Neuronal stem cell (in vitro differentiated cells): ENCODE data around the gene POU3F3.

Source experiments
- DNase-seq: peaks from one replicate; pipeline ENCODE4 v3.0.0-alpha.2; 2013; ENCODE audit warnings: low spot score
- H2AFZ ChIP-seq: one replicate; pipeline ENCODE4 v1.6.1; 2013; ENCODE audit warnings: mild to moderate bottlenecking, low read length, inconsistent platforms
- H2AK5ac ChIP-seq: 2 replicates; pipeline ENCODE4 v1.6.1; 2013; ENCODE audit warnings: low read depth, mild to moderate bottlenecking, inconsistent platforms, low read length, moderate library complexity, mixed read lengths
- H2BK120ac ChIP-seq: 2 replicates; pipeline ENCODE4 v1.6.1; 2013; ENCODE audit warnings: low read depth, mild to moderate bottlenecking, inconsistent platforms, low read length, moderate library complexity, mixed read lengths
- H2BK12ac ChIP-seq: one replicate; pipeline ENCODE4 v1.6.1; 2013; ENCODE audit warnings: low read length, inconsistent platforms
- H2BK15ac ChIP-seq: 2 replicates; pipeline ENCODE4 v1.6.1; 2013; ENCODE audit warnings: mild to moderate bottlenecking, low read length, inconsistent platforms, mixed read lengths
- H2BK5ac ChIP-seq: one replicate; pipeline ENCODE4 v1.6.1; 2013; ENCODE audit warnings: inconsistent platforms, mild to moderate bottlenecking, low read length, moderate library complexity
- H3K14ac ChIP-seq: one replicate; pipeline ENCODE4 v1.6.1; 2013; ENCODE audit warnings: low read length, inconsistent platforms
- H3K18ac ChIP-seq: 2 replicates; pipeline ENCODE4 v1.6.1; 2013; ENCODE audit warnings: low read length, inconsistent platforms
- H3K23ac ChIP-seq: 2 replicates; pipeline ENCODE4 v1.6.1; 2013; ENCODE audit warnings: low read depth, mild to moderate bottlenecking, mixed read lengths, low read length, inconsistent platforms; ENCODE audit not compliant: poor library complexity
- H3K27ac ChIP-seq: replicated peaks from 3 replicates; pipeline ENCODE4 v1.5.1; 2013; ENCODE audit warnings: low read length, inconsistent platforms
- H3K27me3 ChIP-seq, 3 experiments: 2 replicates each; pipeline ENCODE4 v1.6.1; 2013; ENCODE audit warnings: low read length in 3 of 3, mild to moderate bottlenecking in 2 of 3, inconsistent platforms in 1 of 3, low read depth in 1 of 3, mixed read lengths in 1 of 3, moderate library complexity in 1 of 3; ENCODE audit not compliant: control insufficient read depth in 3 of 3, insufficient read depth in 3 of 3
- H3K36me3 ChIP-seq, 2 donors: replicated peaks in 1 of 2; 2 replicates each; pipeline ENCODE4 v1.6.1; 2013; ENCODE audit warnings: low read length in 2 of 2; ENCODE audit not compliant: control insufficient read depth in 2 of 2, insufficient read depth in 2 of 2
- H3K4ac ChIP-seq: 2 replicates; pipeline ENCODE4 v1.6.1; 2013; ENCODE audit warnings: inconsistent platforms, mild to moderate bottlenecking, low read length, moderate library complexity
- H3K4me1 ChIP-seq, 2 donors: 1 replicate in 1 of 2; 2 replicates in 1 of 2; pipeline ENCODE4 v1.6.1; 2013; ENCODE audit warnings: low read length in 2 of 2, low read depth in 1 of 2; ENCODE audit not compliant: control insufficient read depth in 2 of 2, insufficient read depth in 1 of 2
- H3K4me2 ChIP-seq: one replicate; pipeline ENCODE4 v1.6.1; 2013; ENCODE audit warnings: mild to moderate bottlenecking, low read length, inconsistent platforms; ENCODE audit not compliant: insufficient read depth, poor library complexity, severe bottlenecking
- H3K4me3 ChIP-seq, 2 donors: 2 replicates each; pipeline ENCODE4 v1.5.1; 2013; ENCODE audit warnings: low read length in 2 of 2, mild to moderate bottlenecking in 2 of 2, inconsistent platforms in 1 of 2, moderate library complexity in 1 of 2
- H3K79me1 ChIP-seq: one replicate; pipeline ENCODE4 v1.6.1; 2013; ENCODE audit warnings: low read depth, mild to moderate bottlenecking, inconsistent platforms, low read length, moderate library complexity
- H3K9ac ChIP-seq: one replicate; pipeline ENCODE4 v1.6.1; 2013; ENCODE audit warnings: mild to moderate bottlenecking, low read depth, low read length, inconsistent platforms; ENCODE audit not compliant: poor library complexity
- H3K9me3 ChIP-seq, 2 donors: replicated peaks in 1 of 2; 2 replicates each; pipeline versions ENCODE3 to v1.6.1; 2013; ENCODE audit warnings: low read length in 2 of 2, mild to moderate bottlenecking in 2 of 2, inconsistent platforms in 1 of 2, low read depth in 1 of 2, mixed read lengths in 1 of 2, moderate library complexity in 1 of 2; ENCODE audit not compliant: control insufficient read depth in 2 of 2, insufficient read depth in 1 of 2
- H4K8ac ChIP-seq: one replicate; pipeline ENCODE4 v1.6.1; 2013; ENCODE audit warnings: low read depth, mild to moderate bottlenecking, inconsistent platforms, low read length, moderate library complexity
- H4K91ac ChIP-seq: one replicate; pipeline ENCODE4 v1.6.1; 2013; ENCODE audit warnings: low read length, low read depth, mild to moderate bottlenecking, inconsistent platforms; ENCODE audit not compliant: poor library complexity
- WGBS, 2 donors: extraction: QIAGEN DNeasy Blood & Tissue Kit; methylation state at CpG; one replicate each; pipeline ENCODE4 v1.1.7; 2013; ENCODE audit warnings: missing lambda C conversion rate in 2 of 2, mixed read lengths in 1 of 2; ENCODE audit not compliant: insufficient read length in 2 of 2, insufficient replicate concordance in 1 of 2; ENCODE audit errors: extremely low coverage in 2 of 2; 5-methylcytosine and 5-hydroxymethylcytosine counted together

POU3F3 gene

DNA sequence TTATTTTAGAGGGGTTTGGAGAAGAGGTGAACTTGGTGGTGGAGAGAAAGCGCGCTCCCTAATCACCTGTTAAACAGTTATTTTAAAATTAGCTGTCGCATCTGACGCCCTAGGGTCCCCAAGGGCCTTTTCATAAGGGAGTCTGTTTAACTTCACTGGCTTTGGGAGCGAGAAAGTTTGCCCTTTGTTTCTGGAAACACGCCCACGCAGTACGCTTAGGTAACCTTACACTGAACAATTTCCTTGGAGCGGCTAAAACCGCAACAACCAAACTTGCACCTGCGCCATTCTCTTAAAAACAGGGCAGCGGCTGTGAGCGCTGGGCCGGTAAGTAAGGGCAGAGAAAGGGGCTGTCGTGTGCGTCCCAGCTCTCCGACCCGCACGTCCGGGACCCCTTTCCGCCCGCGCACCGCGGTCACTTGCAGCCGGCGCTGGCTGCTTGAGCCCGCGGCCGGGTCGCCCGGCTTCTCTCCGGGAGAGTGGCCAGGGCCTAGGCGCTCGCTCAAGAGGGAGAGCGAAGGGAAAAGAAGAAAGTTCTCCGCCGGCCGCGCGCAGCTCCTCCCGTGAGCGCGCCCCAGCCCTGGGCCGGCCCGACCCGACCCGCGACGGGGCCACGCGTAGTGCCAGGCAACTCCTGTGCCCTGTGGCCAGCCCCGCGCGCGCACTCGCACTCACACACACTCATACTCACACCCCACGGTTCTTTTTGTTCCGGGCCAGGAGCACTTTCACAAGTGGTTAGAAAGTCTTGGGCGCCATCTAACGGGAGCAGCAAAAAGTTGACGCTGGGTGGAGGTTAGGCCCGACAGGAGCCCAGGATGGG is 19.2 kb downstream of the POU3F3 start:
- peak overlapping the region; percentile 59 to 81 for H3K4me3 ChIP-seq
- H3K23ac ChIP-seq = no peak overlapping the region
- H3K18ac ChIP-seq = peak overlapping the region; percentile 90
- no peak overlapping the region for H3K4ac ChIP-seq
- peaks cover 0 to 59% (median 16%) of the 10 kb centered on the region in 3 experiments for H3K27me3 ChIP-seq
- peak overlapping the region; percentile 73 for H2BK120ac ChIP-seq
- no peak overlapping the region for H4K8ac ChIP-seq
- H4K91ac ChIP-seq = no peak overlapping the region
- H2BK5ac ChIP-seq = no peak overlapping the region
- no CpG with 5 or more reads among the region's 63 CpGs for WGBS, 2 donors
- no peaks in the 10 kb centered on the region for H3K79me1 ChIP-seq
- peak overlapping the region; percentile 97 for H3K4me2 ChIP-seq
- peaks cover 6 to 10% of the 10 kb centered on the region in 2 donors for H3K4me1 ChIP-seq
- peak overlapping the region; percentile 83 for H2AFZ ChIP-seq
- no peak overlapping the region for H2AK5ac ChIP-seq
- no peak overlapping the region for H3K27ac ChIP-seq
- peaks cover 0 to 16% of the 10 kb centered on the region in 2 donors for H3K36me3 ChIP-seq
- H3K14ac ChIP-seq = no peak overlapping the region
- H2BK12ac ChIP-seq = no peak overlapping the region
- H3K9me3 ChIP-seq = no peaks in the 10 kb centered on the region
- peak; percentile 62 for DNase-seq
- peak overlapping the region; percentile 78 for H3K9ac ChIP-seq
- H2BK15ac ChIP-seq = no peak overlapping the region

DNA sequence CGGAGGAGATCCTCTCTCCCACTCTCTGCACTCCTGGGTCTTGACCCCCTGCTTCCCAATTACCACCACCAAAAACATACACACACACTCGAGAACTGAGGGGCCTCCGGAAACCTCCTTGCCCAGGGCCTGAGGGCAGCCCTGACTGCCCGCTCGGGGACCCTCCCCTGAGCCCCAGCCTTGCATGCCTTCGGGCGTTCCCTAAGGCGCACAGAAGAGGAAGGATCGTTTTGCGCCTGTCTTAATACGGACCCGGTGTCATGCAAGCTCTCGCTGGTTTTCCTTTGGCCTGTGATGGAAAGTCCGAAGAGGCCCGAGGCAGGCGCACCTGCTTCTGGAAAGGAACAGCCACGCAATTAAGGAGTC is 19.8 kb downstream of the POU3F3 start:
- no peak overlapping the region for H2BK15ac ChIP-seq
- H3K27ac ChIP-seq = no peak overlapping the region
- H3K4me1 ChIP-seq = peaks cover 6 to 10% of the 10 kb centered on the region in 2 donors
- no peak for DNase-seq
- H3K9ac ChIP-seq = no peak overlapping the region
- no peaks in the 10 kb centered on the region for H3K79me1 ChIP-seq
- no CpG with 5 or more reads among the region's 17 CpGs for WGBS, 2 donors
- no peak overlapping the region for H3K18ac ChIP-seq
- peak overlapping the region in 1 of 2 donors; percentile 59 for H3K4me3 ChIP-seq
- H3K14ac ChIP-seq = no peak overlapping the region
- no peak overlapping the region for H2BK12ac ChIP-seq
- no peak overlapping the region for H3K4ac ChIP-seq
- no peaks in the 10 kb centered on the region for H3K9me3 ChIP-seq
- H3K4me2 ChIP-seq = peak overlapping the region; percentile 49
- H4K91ac ChIP-seq = no peak overlapping the region
- H4K8ac ChIP-seq = no peak overlapping the region
- no peak overlapping the region for H2BK5ac ChIP-seq
- H3K23ac ChIP-seq = no peak overlapping the region
- no peak overlapping the region for H2BK120ac ChIP-seq
- no peak overlapping the region for H2AK5ac ChIP-seq
- peaks cover 0 to 53% (median 11%) of the 10 kb centered on the region in 3 experiments for H3K27me3 ChIP-seq
- peak overlapping the region; percentile 83 for H2AFZ ChIP-seq
- H3K36me3 ChIP-seq = peaks cover 0 to 10% of the 10 kb centered on the region in 2 donors

DNA sequence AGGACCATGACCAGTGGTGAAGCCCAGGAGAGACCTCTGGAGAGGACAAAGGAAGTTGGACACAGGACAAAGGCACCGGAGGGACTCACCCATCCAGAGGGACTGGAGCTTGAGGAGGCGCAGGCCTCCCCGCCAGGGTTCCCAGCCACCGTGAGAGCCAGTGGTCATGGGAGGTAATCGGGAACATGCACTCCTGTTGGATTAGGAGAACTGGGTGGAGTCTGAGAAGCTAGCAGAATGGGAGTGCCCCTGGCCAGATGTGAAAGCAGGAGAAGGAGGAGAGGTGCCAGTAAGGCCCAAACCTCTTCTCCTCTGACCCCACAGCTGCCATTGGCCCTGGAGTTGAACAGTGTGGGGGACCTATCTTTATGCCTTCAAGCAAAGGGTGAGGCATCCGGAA is 20.3 kb downstream of the POU3F3 start:
- Histone ChIP-seq H3K9me3 (no peaks in the 10 kb centered on the region), H3K36me3 (peaks cover 0 to 4% of the 10 kb centered on the region in 2 donors), H4K8ac (no peak overlapping the region), H3K14ac (no peak overlapping the region), H2AFZ (peak overlapping the region; percentile 83), H2AK5ac (no peak overlapping the region), H3K9ac (no peak overlapping the region), H3K79me1 (no peaks in the 10 kb centered on the region), H2BK5ac (no peak overlapping the region), H3K4me1 (peaks cover 6 to 10% of the 10 kb centered on the region in 2 donors), H3K27ac (no peak overlapping the region), H3K4me3 (no peak overlapping the region), H3K27me3 (peaks cover 0 to 49% (median 7%) of the 10 kb centered on the region in 3 experiments), H2BK15ac (no peak overlapping the region), H3K4me2 (no peak overlapping the region), H3K18ac (no peak overlapping the region), H3K4ac (no peak overlapping the region), H4K91ac (no peak overlapping the region), H2BK12ac (no peak overlapping the region), H3K23ac (no peak overlapping the region), H2BK120ac (no peak overlapping the region)
- no CpG with 5 or more reads among the region's 6 CpGs for WGBS, 2 donors
- DNase-seq = no peak

DNA sequence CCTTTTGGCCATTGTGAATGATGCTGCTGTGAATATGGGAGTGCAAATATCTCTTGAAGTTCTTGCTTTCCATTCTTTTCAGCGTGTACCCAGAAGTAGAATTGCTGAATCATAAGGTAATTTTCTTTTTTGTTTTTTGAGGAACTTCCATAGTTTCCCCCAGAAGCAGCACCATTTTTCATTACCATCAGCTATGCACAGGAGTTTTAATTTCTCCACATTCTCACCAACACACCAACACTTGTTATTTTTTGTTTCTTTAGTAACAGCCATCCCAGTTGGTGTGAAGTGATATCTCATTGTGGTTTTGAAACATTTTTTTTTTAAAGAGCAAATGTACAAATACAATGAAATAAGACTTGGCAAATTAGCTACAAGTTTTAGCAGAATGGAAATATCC is 21.3 kb downstream of the POU3F3 start:
- no peak overlapping the region for H2BK12ac ChIP-seq
- no peak overlapping the region for H2AK5ac ChIP-seq
- H2BK120ac ChIP-seq = no peak overlapping the region
- H3K9ac ChIP-seq = no peak overlapping the region
- H3K27me3 ChIP-seq = peaks cover 0 to 39% (median 5%) of the 10 kb centered on the region in 3 experiments
- no CpG with 5 or more reads among the region's 1 CpG for WGBS, 2 donors
- H2BK5ac ChIP-seq = no peak overlapping the region
- no peak overlapping the region for H4K8ac ChIP-seq
- H3K14ac ChIP-seq = no peak overlapping the region
- no peak overlapping the region for H3K4me2 ChIP-seq
- H3K4me3 ChIP-seq = no peak overlapping the region
- no peak overlapping the region for H3K23ac ChIP-seq
- no peak overlapping the region for H3K4ac ChIP-seq
- no peak overlapping the region for H2AFZ ChIP-seq
- no peak for DNase-seq
- H4K91ac ChIP-seq = no peak overlapping the region
- H3K27ac ChIP-seq = no peak overlapping the region
- no peaks in the 10 kb centered on the region for H3K9me3 ChIP-seq
- no peak overlapping the region for H3K18ac ChIP-seq
- peaks cover 6% of the 10 kb centered on the region in 2 donors for H3K4me1 ChIP-seq
- no peak overlapping the region for H2BK15ac ChIP-seq
- no peaks in the 10 kb centered on the region for H3K36me3 ChIP-seq
- no peaks in the 10 kb centered on the region for H3K79me1 ChIP-seq
